Mesothelial cell of epicardium (in vitro differentiated cells): Measurements from ENCODE around the gene MRPL1. TPM values are rescaled to one million over a fixed set of nuclear protein-coding genes. Genes with fewer than 3 reads are reported as not detected.
"Not testable (repeated sequence)": the region's sequence is repeated elsewhere in the genome, so short reads cannot be mapped to it uniquely, and the experiment has no call there.

Experiments
- DNase-seq, 2 experiments: peaks; one replicate each; pipeline ENCODE4 v3.0.0; 2021; ENCODE audit warnings: low spot score in 2 of 2; ENCODE audit not compliant: unreplicated experiment in 2 of 2
- H3K27ac Mint-ChIP-seq: 2 replicates; pipeline ENCODE4 v1.8.0; 2021; ENCODE audit warnings: mixed read lengths
- H3K27me3 Mint-ChIP-seq: 2 replicates; pipeline ENCODE4 v1.8.0; 2021; ENCODE audit warnings: low read depth, mixed read lengths
- H3K36me3 Mint-ChIP-seq: 2 replicates; pipeline ENCODE4 v1.8.0; 2021; ENCODE audit warnings: mixed read lengths
- H3K4me1 Mint-ChIP-seq: 2 replicates; pipeline ENCODE4 v1.8.0; 2021; ENCODE audit warnings: mixed read lengths
- H3K4me3 Mint-ChIP-seq: 2 replicates; pipeline ENCODE4 v1.8.0; 2021; ENCODE audit warnings: mild to moderate bottlenecking, moderate library complexity, mixed read lengths
- H3K9me3 Mint-ChIP-seq: 2 replicates; pipeline ENCODE4 v1.8.0; 2021; ENCODE audit warnings: mixed read lengths
- CTCF ChIP-seq: fragments of 200-600 bp; sonication (generic); IDR thresholded peaks from one replicate; pipeline ENCODE4 v1.5.0; 2021; ENCODE audit warnings: antibody characterized with exemption; ENCODE audit not compliant: unreplicated experiment
- total RNA-seq: library from RNA; stranded (reverse); gene quantifications from 3 replicates; pipeline ENCODE4 v1.2.1, GENCODE V29; 2021

Gene MRPL1
- total RNA-seq, 1 donor from 2014 or later: 27.0 TPM

GRCh38 chr4:77938560-77938959, 75.9 kb downstream of the MRPL1 start:
- peaks cover 58% of the 10 kb centered on the region for H3K36me3 Mint-ChIP-seq
- peaks cover 42% of the 10 kb centered on the region for H3K9me3 Mint-ChIP-seq
- no peaks in the 10 kb centered on the region for H3K27me3 Mint-ChIP-seq
- no peak for TF ChIP-seq CTCF
- H3K27ac Mint-ChIP-seq: no peak overlapping the region
- no peak overlapping the region for H3K4me3 Mint-ChIP-seq
- no peaks in the 10 kb centered on the region for H3K4me1 Mint-ChIP-seq
- DNase-seq: no peak

DNA sequence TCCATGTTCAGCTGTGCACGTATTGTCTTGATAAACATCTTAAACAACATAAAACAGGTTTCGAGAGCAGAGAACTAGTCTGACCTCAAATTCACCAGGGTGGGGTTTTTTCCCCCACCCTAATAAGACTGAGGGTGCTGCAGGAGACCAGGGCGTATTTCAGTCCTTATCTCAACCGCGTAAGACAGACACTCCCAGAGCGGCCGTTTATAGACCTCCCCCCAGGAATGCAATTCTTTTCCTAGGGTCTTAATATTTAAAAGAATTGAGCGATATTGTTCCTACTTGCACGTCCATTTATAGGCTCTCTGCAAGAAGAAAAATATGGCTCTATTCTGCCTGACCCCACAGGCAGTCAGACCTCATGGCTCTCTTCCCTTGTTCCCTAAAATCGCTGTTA, 83.3 kb downstream of the MRPL1 start:
- H3K9me3 Mint-ChIP-seq: peaks cover 49% of the 10 kb centered on the region
- H3K27ac Mint-ChIP-seq, H3K4me3 Mint-ChIP-seq, DNase-seq, H3K27me3 Mint-ChIP-seq, H3K4me1 Mint-ChIP-seq: not testable (repeated sequence)
- peaks cover 52% of the 10 kb centered on the region for H3K36me3 Mint-ChIP-seq

DNA sequence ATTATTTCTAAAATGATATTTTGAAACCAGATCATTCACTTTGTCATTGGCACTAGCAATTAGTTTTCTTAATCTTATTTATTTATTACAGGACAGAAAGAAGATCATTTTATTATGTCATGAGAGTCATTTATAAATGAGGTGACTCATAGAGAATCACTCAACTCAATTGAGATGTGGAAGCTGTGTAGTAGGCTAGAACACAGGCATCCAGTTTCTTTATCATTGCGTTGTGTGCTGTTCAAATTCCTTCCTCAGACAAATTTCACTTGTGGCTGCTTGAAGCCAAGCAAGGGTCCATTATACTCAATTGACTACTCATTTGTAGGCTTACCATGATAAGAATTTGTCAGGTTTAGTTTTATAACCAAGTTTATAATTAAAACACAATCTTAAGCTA, 87.6 kb downstream of the MRPL1 start:
- Mint-ChIP-seq H3K9me3 (peaks cover 9% of the 10 kb centered on the region), H3K27ac (no peak overlapping the region), H3K4me3 (no peak overlapping the region), H3K4me1 (no peaks in the 10 kb centered on the region), H3K27me3 (no peaks in the 10 kb centered on the region), H3K36me3 (peaks cover 16% of the 10 kb centered on the region)
- no peak for DNase-seq
- TF ChIP-seq CTCF: no peak

GRCh38 chr4:77952457-77952856, 89.8 kb downstream of the MRPL1 start:
- H3K27ac Mint-ChIP-seq: no peak overlapping the region
- no peak for TF ChIP-seq CTCF
- H3K4me1 Mint-ChIP-seq: no peaks in the 10 kb centered on the region
- no peaks in the 10 kb centered on the region for H3K27me3 Mint-ChIP-seq
- no peak for DNase-seq
- H3K36me3 Mint-ChIP-seq: peaks cover 6% of the 10 kb centered on the region
- no peak overlapping the region for H3K4me3 Mint-ChIP-seq
- H3K9me3 Mint-ChIP-seq: no peaks in the 10 kb centered on the region

DNA sequence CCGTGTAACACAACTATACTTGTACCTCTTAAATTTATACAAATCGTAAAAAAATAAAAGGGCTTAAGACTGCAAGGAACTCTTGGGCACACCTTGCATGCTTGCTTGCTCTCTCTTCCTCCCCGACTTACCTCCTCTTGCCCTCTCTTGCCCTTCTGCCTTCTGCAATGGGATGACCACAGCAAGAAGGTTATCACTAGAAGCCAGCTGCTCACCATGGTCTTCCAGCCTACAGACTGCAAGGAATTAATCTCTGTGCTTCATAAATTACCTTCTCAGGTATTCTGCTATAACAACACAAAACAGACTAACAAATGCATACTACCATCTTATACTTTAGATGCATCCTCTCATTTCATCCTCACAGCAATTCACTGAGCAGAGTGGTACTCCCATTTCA, 92.1 kb downstream of the MRPL1 start:
- Mint-ChIP-seq H3K36me3 (peaks cover 6% of the 10 kb centered on the region), H3K4me3 (no peak overlapping the region), H3K27ac (no peak overlapping the region), H3K4me1 (no peaks in the 10 kb centered on the region), H3K27me3 (no peaks in the 10 kb centered on the region), H3K9me3 (no peaks in the 10 kb centered on the region)
- no peak for DNase-seq
- TF ChIP-seq CTCF: no peak

DNA sequence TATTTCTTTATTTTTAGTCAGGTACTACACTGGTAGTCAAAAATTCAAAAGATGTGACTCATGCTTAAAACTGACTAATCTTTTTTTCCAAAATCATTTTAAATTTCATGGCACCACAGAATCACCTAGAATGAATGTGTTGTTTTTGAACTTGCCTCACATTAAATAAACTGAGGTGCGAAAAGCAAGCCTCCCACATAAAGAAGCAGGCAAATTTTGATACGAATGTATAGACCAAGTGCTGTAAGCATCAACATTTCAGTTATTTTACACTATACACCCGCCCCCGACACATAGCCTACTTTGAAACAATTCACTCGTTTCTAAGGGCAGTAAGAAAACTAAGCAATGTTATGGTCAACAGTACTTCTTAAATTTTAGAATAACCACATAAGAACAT, 94.3 kb downstream of the MRPL1 start:
- Mint-ChIP-seq H3K27me3 (no peaks in the 10 kb centered on the region), H3K36me3 (peaks cover 3% of the 10 kb centered on the region), H3K27ac (no peak overlapping the region), H3K4me3 (no peak overlapping the region), H3K4me1 (peaks cover 3% of the 10 kb centered on the region), H3K9me3 (no peaks in the 10 kb centered on the region)
- DNase-seq: no peak
- no peak for TF ChIP-seq CTCF
